A172 (cell line): ENCODE data around the gene CAMKK1. TPM values are rescaled to one million over a fixed set of nuclear protein-coding genes. Genes with fewer than 3 reads are reported as not detected.

ENCODE experiments used
- DNase-seq: peaks from one replicate; pipeline ENCODE4 v3.0.0-alpha.2; 2015; ENCODE audit warnings: low spot score
- total RNA-seq: library from RNA; depleted of rRNA; stranded (reverse); fragments of >200 nt; shearing (Covaris generic); gene quantifications from 2 replicates; pipeline ENCODE4 v1.2.3, GENCODE V29; 2014

Gene CAMKK1
- total RNA-seq, 1 experiment from 2014 or later, result 12.9 TPM

GRCh38 chr17:3918372-3919122 lies 25.7 kb upstream of the CAMKK1 start:
- DNase-seq, result no peak

- peak; percentile 61 for DNase-seq
These were observed 24.6 kb upstream of the CAMKK1 start for GRCh38 chr17:3917391-3917931.

- no peak for DNase-seq
These were observed 24.0 kb upstream of the CAMKK1 start for GRCh38 chr17:3916825-3917224.

GRCh38 chr17:3915995-3916696 lies 23.3 kb upstream of the CAMKK1 start, which contains the start of gene P2RX1:
Gene P2RX1 (minus strand): TSS chr17:3916465. CDS start chr17:3916225, 240 bp downstream.
- DNase-seq, result peak; percentile 64

- no peak for DNase-seq
These were observed 22.7 kb upstream of the CAMKK1 start for GRCh38 chr17:3915581-3915994.

- no peak for DNase-seq
These were observed 21.4 kb upstream of the CAMKK1 start for GRCh38 chr17:3914312-3914670.

GRCh38 chr17:3913531-3914311 lies 20.9 kb upstream of the CAMKK1 start:
- peak; percentile 78 for DNase-seq

GRCh38 chr17:3912827-3913226 lies 20.0 kb upstream of the CAMKK1 start:
- no peak for DNase-seq

GRCh38 chr17:3911271-3912053 lies 18.6 kb upstream of the CAMKK1 start:
- no peak for DNase-seq

- DNase-seq, result no peak
These were observed 17.8 kb upstream of the CAMKK1 start for GRCh38 chr17:3910420-3911270.

- DNase-seq, result no peak
These were observed 16.4 kb upstream of the CAMKK1 start for GRCh38 chr17:3909257-3909656.

GRCh38 chr17:3907483-3908216 lies 14.8 kb upstream of the CAMKK1 start:
- no peak for DNase-seq

GRCh38 chr17:3906881-3907280 lies 14.0 kb upstream of the CAMKK1 start:
- DNase-seq, result no peak

- no peak for DNase-seq
These were observed 12.2 kb upstream of the CAMKK1 start for GRCh38 chr17:3905017-3905520.

- DNase-seq, result no peak
These were observed 11.6 kb upstream of the CAMKK1 start for GRCh38 chr17:3904501-3904900.

- no peak for DNase-seq
These were observed 11.0 kb upstream of the CAMKK1 start for GRCh38 chr17:3903881-3904290.

GRCh38 chr17:3903051-3903825 lies 10.4 kb upstream of the CAMKK1 start:
- DNase-seq, result no peak

GRCh38 chr17:3900646-3901045 lies 7.8 kb upstream of the CAMKK1 start:
- no peak for DNase-seq

- DNase-seq, result no peak
These were observed 4.9 kb upstream of the CAMKK1 start for GRCh38 chr17:3897731-3898130.
